Right atrium auricular region (tissue), 2 donors: ENCODE results near the gene UQCC2. TPM values are rescaled to one million over a fixed set of nuclear protein-coding genes. Genes with fewer than 3 reads are reported as not detected.

ENCODE experiments used
- DNase-seq: peaks from one replicate; pipeline ENCODE4 v3.0.0-alpha.2; 2019; ENCODE audit warnings: low spot score
- H3K27ac ChIP-seq, 2 donors: fragments of 200-600 bp; sonication (generic); 1 replicate in 1 of 2; 2 replicates in 1 of 2; pipeline ENCODE4 v1.5.1; 2016 to 2019
- H3K27me3 ChIP-seq, 2 donors: fragments of 200-600 bp; sonication (generic); one replicate each; pipeline versions ENCODE4 v1.5.1 to v1.6.0; 2017 to 2019
- H3K36me3 ChIP-seq: fragments of 200-600 bp; sonication (generic); one replicate; pipeline ENCODE4 v1.5.1; 2016
- H3K4me1 ChIP-seq, 2 donors: fragments of 200-600 bp; sonication (generic); one replicate each; pipeline versions ENCODE4 v1.5.1 to v1.6.0; 2017 to 2019
- H3K4me3 ChIP-seq, 2 donors: fragments of 200-600 bp; sonication (generic); 1 replicate in 1 of 2; 2 replicates in 1 of 2; pipeline ENCODE4 v1.5.1; 2017 to 2019; ENCODE audit warnings: mild to moderate bottlenecking in 1 of 2, moderate library complexity in 1 of 2
- H3K9me3 ChIP-seq, 2 donors: fragments of 200-600 bp; sonication (generic); one replicate each; pipeline ENCODE4 v1.5.1; 2019
- CTCF ChIP-seq, 2 donors: fragments of 200-600 bp; sonication (generic); IDR thresholded peaks; one replicate each; pipeline ENCODE4 v1.5.1; 2019; ENCODE audit warnings: antibody characterized with exemption in 2 of 2
- microRNA counts, 2 donors: library from miRNA; unstranded; fragments of <30 nt; microRNA quantifications; one replicate each; lab custom pipeline; 2016 to 2017
- microRNA-seq, 2 donors: library from miRNA; unstranded; fragments of <30 nt; microRNA quantifications; one replicate each; pipeline ENCODE4, GENCODE V29; 2016 to 2017; ENCODE audit warnings: borderline number of aligned reads in 2 of 2, borderline replicate concordance in 1 of 2
- total RNA-seq, 2 donors: library from RNA; depleted of rRNA; stranded (reverse); fragments of >200 nt; gene quantifications; one replicate each; pipeline ENCODE4 v1.1.0, GENCODE V29; 2016

Gene UQCC2
- total RNA-seq, 2 donors from 2014 or later, result 69.1 to 143 TPM

- no peak for TF ChIP-seq CTCF (IDR thresholded peaks at IDR 0.05)
- no peak for DNase-seq
These were observed 54.7 kb downstream of the UQCC2 start for GRCh38 chr6:33656844-33657243.

GRCh38 chr6:33654831-33655554 is 56.5 kb downstream of the UQCC2 start:
- peaks cover 17% of the 10 kb centered on the region for H3K36me3 ChIP-seq
- H3K27ac ChIP-seq, result no peak overlapping the region
- H3K4me3 ChIP-seq, result no peak overlapping the region
- no peak for DNase-seq
- H3K27me3 ChIP-seq, result no peaks in the 10 kb centered on the region
- TF ChIP-seq CTCF (IDR thresholded peaks at IDR 0.05), result no peak
- no peaks in the 10 kb centered on the region for H3K4me1 ChIP-seq
- H3K9me3 ChIP-seq, result no peaks in the 10 kb centered on the region

More at GRCh38 chr6:33656844-33657243, 54.7 kb downstream of the UQCC2 start:
- Histone ChIP-seq H3K9me3 (no peaks in the 10 kb centered on the region), H3K4me1 (no peaks in the 10 kb centered on the region), H3K27ac (no peak overlapping the region), H3K36me3 (peaks cover 17% of the 10 kb centered on the region), H3K27me3 (no peaks in the 10 kb centered on the region), H3K4me3 (no peak overlapping the region)

- H3K27ac ChIP-seq, result no peak overlapping the region
- no peak for DNase-seq
- no peaks in the 10 kb centered on the region for H3K27me3 ChIP-seq
- no peaks in the 10 kb centered on the region for H3K4me1 ChIP-seq
- no peak overlapping the region for H3K4me3 ChIP-seq
- peaks cover 9% of the 10 kb centered on the region for H3K36me3 ChIP-seq
- no peak for TF ChIP-seq CTCF (IDR thresholded peaks at IDR 0.05)
- no peaks in the 10 kb centered on the region for H3K9me3 ChIP-seq
These were observed 59.5 kb downstream of the UQCC2 start for GRCh38 chr6:33652002-33652401.

- Histone ChIP-seq H3K4me1 (no peaks in the 10 kb centered on the region), H3K27ac (no peak overlapping the region), H3K27me3 (no peaks in the 10 kb centered on the region), H3K9me3 (no peaks in the 10 kb centered on the region), H3K4me3 (no peak overlapping the region), H3K36me3 (peaks cover 4% of the 10 kb centered on the region)
- no peak for TF ChIP-seq CTCF (IDR thresholded peaks at IDR 0.05)
- no peak for DNase-seq
These were observed 60.1 kb downstream of the UQCC2 start for GRCh38 chr6:33651403-33651802.

MicroRNAs within 50 kb of the gene (microRNA counts, 767-probe panel; counts per million panel counts)
- microRNA hsa-miR-3934 (lab: Ali Mortazavi, UCI), result 0 to 31.0 counts per million in 2 donors

Small RNA genes within 50 kb of the gene (microRNA-seq; reads per million reads assigned to microRNA genes)
- gene MIR3934, result 2.1 reads per million in 2 donors

Other genes with a start within 250 kb of the UQCC2 start
- gene BAK1, start 131.4 kb downstream of the UQCC2 start, total RNA-seq, result 1 to 10 TPM; 6.5 to 8.6 TPM
- 10 to 100 TPM in 1 of 2 donors, 1 to 10 TPM in 1; 6.2 to 17.7 TPM for gene ITPR3, start 90.4 kb downstream of the UQCC2 start, total RNA-seq
- gene IP6K3, start 35.2 kb upstream of the UQCC2 start, total RNA-seq, result 10 to 100 TPM; 17.3 to 29.9 TPM
- 10 to 100 TPM; 25.9 to 28.1 TPM for gene LEMD2, start 77.4 kb upstream of the UQCC2 start, total RNA-seq
- not detected for gene MLN, start 92.3 kb upstream of the UQCC2 start, total RNA-seq